ENCODE measurements around the gene CCDC30. TPM values are rescaled to one million over a fixed set of nuclear protein-coding genes. Genes with fewer than 3 reads are reported as not detected.
"Not testable (repeated sequence)": the region's sequence is repeated elsewhere in the genome, so short reads cannot be mapped to it uniquely, and the experiment has no call there.

CCDC30 gene
- total RNA-seq, 2 experiments from 2014 or later: 1.3 to 2.3 TPM

GRCh38 chr1:42482635-42483153 lies 19.6 kb downstream of the CCDC30 start:
- no peak overlapping the region for H3K27ac Mint-ChIP-seq
- POLR2A ChIA-PET: no interaction called here

DNA sequence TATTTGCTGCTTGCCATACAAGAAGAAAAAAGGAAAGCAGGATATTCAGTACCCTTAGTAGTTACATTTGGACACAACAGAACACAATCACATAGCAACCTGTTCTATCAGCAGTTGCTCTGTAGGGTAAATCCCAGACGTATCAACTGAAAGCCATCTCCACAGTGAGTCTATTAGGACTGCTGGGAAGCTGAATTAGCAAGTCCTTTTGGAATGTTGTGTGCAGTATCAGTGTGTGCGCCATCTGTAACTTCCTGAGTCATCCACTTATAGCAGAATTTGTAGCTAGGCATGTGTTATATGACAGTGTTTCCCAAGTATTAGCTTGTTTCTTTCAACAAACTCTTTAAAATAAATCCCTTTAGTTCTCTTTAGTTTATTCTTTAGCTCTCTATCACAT lies 21.3 kb downstream of the CCDC30 start:
- H3K4me1 Mint-ChIP-seq: no peaks in the 10 kb centered on the region
- no peak for ATAC-seq
- POLR2A ChIA-PET: no interaction called here
- no peak overlapping the region for H3K4me3 Mint-ChIP-seq
- H3K27me3 Mint-ChIP-seq: no peaks in the 10 kb centered on the region
- H3K36me3 Mint-ChIP-seq (ENCODE audit: low read depth): peaks cover 3% of the 10 kb centered on the region
- no peak overlapping the region for H3K27ac Mint-ChIP-seq
- H3K9me3 Mint-ChIP-seq (ENCODE audit: low read depth): no peaks in the 10 kb centered on the region
- intact Hi-C loops (cut with DNase I, micrococcal nuclease): no loop called here
- no peak for DNase-seq
- CTCF ChIA-PET: no interaction called here

More at GRCh38 chr1:42482635-42483153, 19.6 kb downstream of the CCDC30 start:
- no peaks in the 10 kb centered on the region for H3K27me3 Mint-ChIP-seq
- no peak for ATAC-seq
- intact Hi-C loops (cut with DNase I, micrococcal nuclease): no loop called here
- peaks cover 3% of the 10 kb centered on the region for H3K36me3 Mint-ChIP-seq (ENCODE audit: low read depth)
- H3K9me3 Mint-ChIP-seq (ENCODE audit: low read depth): no peaks in the 10 kb centered on the region
- CTCF ChIA-PET: no interaction called here
- H3K4me1 Mint-ChIP-seq: no peaks in the 10 kb centered on the region
- DNase-seq: no peak
- no peak overlapping the region for H3K4me3 Mint-ChIP-seq

DNA sequence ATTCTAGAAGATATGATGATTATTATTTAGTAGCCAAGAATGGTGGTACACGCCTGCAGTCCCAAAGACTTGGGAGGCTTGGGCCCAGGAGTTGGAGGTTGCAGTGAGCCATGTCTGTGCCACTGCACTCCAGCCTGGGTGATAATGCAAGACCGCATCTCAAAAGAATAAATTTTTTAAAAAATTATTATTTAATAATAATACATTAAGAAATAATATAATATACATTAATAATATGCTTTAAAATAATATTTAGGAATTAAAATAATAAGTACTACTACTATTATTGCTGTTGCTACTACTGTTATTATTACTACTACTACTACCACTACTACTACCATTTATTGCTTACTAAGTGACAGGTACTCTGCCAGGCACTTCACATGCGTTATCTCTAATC lies 27.2 kb downstream of the CCDC30 start:
- ChIA-PET POLR2A (no interaction called here), CTCF (interaction anchor here (0.6 kb wide), 1 partner anchor 11 kb away, joined by 3 read pairs; no protein-coding TSS in a partner anchor)
- DNase-seq (no peak), ATAC-seq (no peak)
- Mint-ChIP-seq H3K9me3 (ENCODE audit: low read depth) (peaks cover 2% of the 10 kb centered on the region), H3K27me3 (no peaks in the 10 kb centered on the region), H3K4me3 (no peak overlapping the region), H3K36me3 (ENCODE audit: low read depth) (peaks cover 8% of the 10 kb centered on the region), H3K27ac (no peak overlapping the region), H3K4me1 (no peaks in the 10 kb centered on the region)
- intact Hi-C loops (cut with DNase I, micrococcal nuclease): no loop called here

GRCh38 chr1:42502031-42502430 lies 38.9 kb downstream of the CCDC30 start:
- POLR2A ChIA-PET; DNase-seq; intact Hi-C loops (cut with DNase I, micrococcal nuclease); H3K4me1 Mint-ChIP-seq; H3K27ac Mint-ChIP-seq; H3K4me3 Mint-ChIP-seq; H3K27me3 Mint-ChIP-seq; ATAC-seq: not testable (repeated sequence)
- CTCF ChIA-PET: interaction anchor here (0.7 kb wide), 1 partner anchor 507 kb away, joined by 3 read pairs; no protein-coding TSS in a partner anchor
- Mint-ChIP-seq H3K9me3 (ENCODE audit: low read depth) (peaks cover 23% of the 10 kb centered on the region), H3K36me3 (ENCODE audit: low read depth) (peaks cover 30% of the 10 kb centered on the region)

GRCh38 chr1:42504535-42505128 lies 41.5 kb downstream of the CCDC30 start:
- ChIA-PET CTCF (no interaction called here), POLR2A (no interaction called here)
- H3K27ac Mint-ChIP-seq: no peak overlapping the region
- no peak for ATAC-seq
- no peaks in the 10 kb centered on the region for H3K4me1 Mint-ChIP-seq
- H3K27me3 Mint-ChIP-seq: no peaks in the 10 kb centered on the region
- H3K36me3 Mint-ChIP-seq (ENCODE audit: low read depth): peaks cover 44% of the 10 kb centered on the region
- intact Hi-C loops (cut with DNase I, micrococcal nuclease): no loop called here
- H3K9me3 Mint-ChIP-seq (ENCODE audit: low read depth): peaks cover 27% of the 10 kb centered on the region
- DNase-seq: no peak
- no peak overlapping the region for H3K4me3 Mint-ChIP-seq

DNA sequence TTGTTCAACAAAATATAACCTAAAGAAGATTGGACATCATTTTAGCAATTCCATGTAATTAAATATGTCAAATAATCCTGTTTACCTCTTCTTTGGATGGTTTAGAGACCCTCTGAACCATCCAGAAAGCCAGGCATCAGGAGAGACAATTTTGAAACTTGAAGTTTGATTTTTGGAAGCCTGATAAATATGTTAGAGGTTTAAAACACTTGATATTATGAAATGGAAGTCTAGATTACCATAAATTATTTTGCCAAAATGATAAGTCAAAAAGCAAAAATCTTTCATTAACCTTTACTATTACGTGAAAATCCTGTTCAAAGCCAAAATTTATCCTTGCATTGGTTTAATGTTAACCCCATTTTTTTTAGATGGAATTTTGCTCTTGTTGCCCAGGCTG lies 43.5 kb downstream of the CCDC30 start:
- ATAC-seq: no peak
- peaks cover 51% of the 10 kb centered on the region for H3K36me3 Mint-ChIP-seq (ENCODE audit: low read depth)
- no peak for DNase-seq
- intact Hi-C loops (cut with DNase I, micrococcal nuclease): no loop called here
- no peak overlapping the region for H3K4me3 Mint-ChIP-seq
- ChIA-PET CTCF (interaction anchor here (1.0 kb wide), 2 partner anchors 11 to 27 kb away, joined by 3 read pairs; no protein-coding TSS in a partner anchor), POLR2A (no interaction called here)
- H3K9me3 Mint-ChIP-seq (ENCODE audit: low read depth): peaks cover 40% of the 10 kb centered on the region
- no peak overlapping the region for H3K27ac Mint-ChIP-seq
- no peaks in the 10 kb centered on the region for H3K4me1 Mint-ChIP-seq
- no peaks in the 10 kb centered on the region for H3K27me3 Mint-ChIP-seq

GRCh38 chr1:42511581-42512155 lies 48.6 kb downstream of the CCDC30 start:
- H3K4me1 Mint-ChIP-seq; ATAC-seq; intact Hi-C loops (cut with DNase I, micrococcal nuclease); DNase-seq; CTCF ChIA-PET; H3K27ac Mint-ChIP-seq; POLR2A ChIA-PET; H3K27me3 Mint-ChIP-seq; H3K4me3 Mint-ChIP-seq: not testable (repeated sequence)
- peaks cover 46% of the 10 kb centered on the region for H3K36me3 Mint-ChIP-seq (ENCODE audit: low read depth)
- H3K9me3 Mint-ChIP-seq (ENCODE audit: low read depth): peaks cover 38% of the 10 kb centered on the region

- DNase-seq (no peak), ATAC-seq (no peak)
- Mint-ChIP-seq H3K36me3 (ENCODE audit: low read depth) (peaks cover 18% of the 10 kb centered on the region), H3K4me3 (no peak overlapping the region), H3K9me3 (ENCODE audit: low read depth) (peaks cover 37% of the 10 kb centered on the region), H3K4me1 (no peaks in the 10 kb centered on the region), H3K27ac (no peak overlapping the region), H3K27me3 (no peaks in the 10 kb centered on the region)
- CTCF ChIA-PET: no interaction called here
- intact Hi-C loops (cut with DNase I, micrococcal nuclease): no loop called here
- POLR2A ChIA-PET: no interaction called here
Measured at GRCh38 chr1:42518908-42519307, 55.8 kb downstream of the CCDC30 start.

DNA sequence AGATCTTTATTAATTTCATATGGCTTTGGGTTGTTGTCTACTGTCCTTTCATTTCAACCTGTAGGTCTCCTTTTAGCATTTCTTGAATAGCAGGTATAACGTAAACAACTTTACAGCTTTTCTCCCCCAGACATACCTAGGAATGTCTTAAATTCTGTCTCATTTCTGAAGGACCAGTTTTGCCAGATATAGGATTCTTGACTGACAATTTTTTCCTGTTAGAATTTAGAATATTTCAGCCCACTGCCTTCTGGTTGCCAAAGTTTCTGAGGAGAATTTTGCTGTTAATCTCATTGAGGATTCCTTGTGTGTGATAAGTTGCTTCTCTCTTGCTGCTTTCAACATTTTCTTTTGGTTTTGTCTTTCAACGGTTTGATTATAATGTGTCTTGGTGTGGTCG lies 60.1 kb downstream of the CCDC30 start:
- intact Hi-C loops (cut with DNase I, micrococcal nuclease): no loop called here
- no peak overlapping the region for H3K27ac Mint-ChIP-seq
- H3K4me3 Mint-ChIP-seq: no peak overlapping the region
- no peak for DNase-seq
- peaks cover 18% of the 10 kb centered on the region for H3K36me3 Mint-ChIP-seq (ENCODE audit: low read depth)
- H3K9me3 Mint-ChIP-seq (ENCODE audit: low read depth): peaks cover 27% of the 10 kb centered on the region
- ChIA-PET POLR2A (no interaction called here), CTCF (no interaction called here)
- ATAC-seq: no peak
- no peaks in the 10 kb centered on the region for H3K27me3 Mint-ChIP-seq
- H3K4me1 Mint-ChIP-seq: no peaks in the 10 kb centered on the region

GRCh38 chr1:42524330-42524729 lies 61.2 kb downstream of the CCDC30 start:
- H3K4me1 Mint-ChIP-seq: peaks cover 4% of the 10 kb centered on the region
- ChIA-PET CTCF (interaction anchor here (0.8 kb wide), 1 partner anchor 140 kb away, joined by 3 read pairs; no protein-coding TSS in a partner anchor), POLR2A (no interaction called here)
- intact Hi-C loops (cut with DNase I, micrococcal nuclease): no loop called here
- H3K27me3 Mint-ChIP-seq: no peaks in the 10 kb centered on the region
- H3K4me3 Mint-ChIP-seq: no peak overlapping the region
- peaks cover 19% of the 10 kb centered on the region for H3K9me3 Mint-ChIP-seq (ENCODE audit: low read depth)
- peaks cover 15% of the 10 kb centered on the region for H3K36me3 Mint-ChIP-seq (ENCODE audit: low read depth)
- ATAC-seq: no peak
- no peak for DNase-seq
- no peak overlapping the region for H3K27ac Mint-ChIP-seq

DNA sequence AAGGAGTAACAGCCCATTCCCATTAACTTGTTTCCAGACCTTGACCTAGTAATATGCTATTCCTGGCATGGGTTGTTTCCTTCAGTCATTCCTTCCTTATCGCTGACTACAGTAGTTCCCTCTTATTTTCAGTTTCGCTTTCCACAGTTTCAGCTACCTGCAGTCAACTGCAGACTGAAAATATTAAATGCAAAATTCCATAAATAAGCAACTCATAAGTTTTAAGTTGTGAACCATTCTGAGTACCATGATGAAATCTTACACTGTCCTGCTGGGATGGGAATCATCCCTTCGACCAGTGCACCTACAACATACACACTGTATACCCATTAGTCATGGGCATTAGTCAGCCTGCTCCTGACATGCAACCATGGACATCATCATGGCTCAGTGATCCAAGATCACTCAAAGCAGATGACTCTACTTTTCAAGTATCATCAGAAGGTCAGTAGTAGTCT lies 66.7 kb downstream of the CCDC30 start:
- Mint-ChIP-seq H3K4me1 (peaks cover 11% of the 10 kb centered on the region), H3K36me3 (ENCODE audit: low read depth) (peaks cover 4% of the 10 kb centered on the region), H3K27me3 (no peaks in the 10 kb centered on the region), H3K27ac (peak overlapping the region; percentile 52), H3K9me3 (ENCODE audit: low read depth) (no peaks in the 10 kb centered on the region), H3K4me3 (peak overlapping the region; percentile 28)
- ChIA-PET CTCF (interaction anchor here (0.6 kb wide), 1 partner anchor 257 kb away, joined by 3 read pairs; no protein-coding TSS in a partner anchor), POLR2A (no interaction called here)
- intact Hi-C loops (cut with DNase I, micrococcal nuclease): no loop called here
- ATAC-seq (peak; percentile 94), DNase-seq (peak; percentile 23)

GRCh38 chr1:42531043-42531442 lies 68.0 kb downstream of the CCDC30 start:
- Mint-ChIP-seq H3K27ac (no peak overlapping the region), H3K9me3 (ENCODE audit: low read depth) (no peaks in the 10 kb centered on the region)
- POLR2A ChIA-PET: no interaction called here

More at GRCh38 chr1:42531043-42531442, 68.0 kb downstream of the CCDC30 start:
- Mint-ChIP-seq H3K4me3 (no peak overlapping the region), H3K27me3 (no peaks in the 10 kb centered on the region), H3K4me1 (peaks cover 11% of the 10 kb centered on the region), H3K36me3 (ENCODE audit: low read depth) (peaks cover 2% of the 10 kb centered on the region)
- ATAC-seq (no peak), DNase-seq (no peak)
- intact Hi-C loops (cut with DNase I, micrococcal nuclease): no loop called here
- CTCF ChIA-PET: no interaction called here

Data from activated CD4-positive, alpha-beta T cell treated with anti-CD3 and anti-CD28 coated beads for 36 hours (primary cell).